ENCODE data around the gene MTF2. TPM values are rescaled to one million over a fixed set of nuclear protein-coding genes. Genes with fewer than 3 reads are reported as not detected.

Gene MTF2
- total and polyA plus RNA-seq, 9 of the 15 experiments (the other 6 are each of a cell fraction or from before 2014, with no cell fraction given), result 29.3 to 124 (median 57.7) TPM

DNA sequence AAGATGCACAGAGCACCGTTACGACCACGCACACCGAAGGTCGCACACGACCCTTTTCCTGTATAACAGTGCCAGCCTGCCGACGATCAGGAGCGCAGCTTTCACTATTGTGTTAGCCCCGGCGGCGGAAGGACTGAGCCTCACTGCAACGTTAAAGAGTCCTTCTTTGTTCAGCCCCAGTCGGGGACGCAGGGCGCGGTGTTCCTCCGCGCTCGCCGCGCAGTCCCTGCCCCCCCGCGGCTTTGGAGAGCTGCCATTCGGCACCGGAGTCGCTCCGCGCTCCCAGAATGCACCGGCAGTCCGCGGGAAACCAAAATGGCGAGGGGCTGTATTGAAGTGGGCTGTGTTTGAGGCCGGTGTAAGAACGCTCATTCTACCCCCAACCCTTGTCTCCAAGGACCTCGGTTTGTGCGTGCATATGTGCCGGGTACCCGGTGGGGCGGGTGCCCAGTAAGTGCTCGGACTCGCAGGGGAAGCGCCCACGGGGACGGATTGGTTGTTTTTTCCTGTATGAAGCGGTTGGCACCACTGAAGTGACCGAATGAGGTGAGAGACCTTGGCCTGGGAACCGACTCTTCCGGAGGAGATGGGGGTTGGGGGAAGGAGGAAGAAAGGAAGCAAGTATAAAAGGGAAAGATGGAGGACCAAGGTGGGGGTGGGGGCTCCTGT, at the start of gene MTF2 (continued):
- 0 out of 2 replicates have a peak, but pooled peaks have one; percentile 51 for TF ChIP-seq ZNF584 (CRISPR knock-in tag; IDR thresholded peaks at IDR 0.05; ENCODE audit: low read depth)
- peak; percentile 61; the same call in 1 of the 2 replicates for TF ChIP-seq ZBED1 (IDR thresholded peaks at IDR 0.05)
- 0 out of 2 replicates have a peak, but pooled peaks have one; percentile 27 for TF ChIP-seq ZKSCAN8 (CRISPR knock-in tag; IDR thresholded peaks at IDR 0.05)
- no peak for TF ChIP-seq TCF7L2 (IDR thresholded peaks at IDR 0.05; ENCODE audit: low read depth, low read length)
- peak; percentile 100 for TF ChIP-seq TAF1 (IDR thresholded peaks at IDR 0.05; ENCODE audit: control insufficient read depth, extremely low read depth, insufficient read depth, low read length, severe bottlenecking)
- peak; percentile 94 for TF ChIP-seq TCF7 (IDR thresholded peaks at IDR 0.05; ENCODE audit: borderline replicate concordance)
- peak; percentile 88 for TF ChIP-seq ZNF12 (CRISPR knock-in tag; IDR thresholded peaks at IDR 0.05)
- TF ChIP-seq, protein P1, sequence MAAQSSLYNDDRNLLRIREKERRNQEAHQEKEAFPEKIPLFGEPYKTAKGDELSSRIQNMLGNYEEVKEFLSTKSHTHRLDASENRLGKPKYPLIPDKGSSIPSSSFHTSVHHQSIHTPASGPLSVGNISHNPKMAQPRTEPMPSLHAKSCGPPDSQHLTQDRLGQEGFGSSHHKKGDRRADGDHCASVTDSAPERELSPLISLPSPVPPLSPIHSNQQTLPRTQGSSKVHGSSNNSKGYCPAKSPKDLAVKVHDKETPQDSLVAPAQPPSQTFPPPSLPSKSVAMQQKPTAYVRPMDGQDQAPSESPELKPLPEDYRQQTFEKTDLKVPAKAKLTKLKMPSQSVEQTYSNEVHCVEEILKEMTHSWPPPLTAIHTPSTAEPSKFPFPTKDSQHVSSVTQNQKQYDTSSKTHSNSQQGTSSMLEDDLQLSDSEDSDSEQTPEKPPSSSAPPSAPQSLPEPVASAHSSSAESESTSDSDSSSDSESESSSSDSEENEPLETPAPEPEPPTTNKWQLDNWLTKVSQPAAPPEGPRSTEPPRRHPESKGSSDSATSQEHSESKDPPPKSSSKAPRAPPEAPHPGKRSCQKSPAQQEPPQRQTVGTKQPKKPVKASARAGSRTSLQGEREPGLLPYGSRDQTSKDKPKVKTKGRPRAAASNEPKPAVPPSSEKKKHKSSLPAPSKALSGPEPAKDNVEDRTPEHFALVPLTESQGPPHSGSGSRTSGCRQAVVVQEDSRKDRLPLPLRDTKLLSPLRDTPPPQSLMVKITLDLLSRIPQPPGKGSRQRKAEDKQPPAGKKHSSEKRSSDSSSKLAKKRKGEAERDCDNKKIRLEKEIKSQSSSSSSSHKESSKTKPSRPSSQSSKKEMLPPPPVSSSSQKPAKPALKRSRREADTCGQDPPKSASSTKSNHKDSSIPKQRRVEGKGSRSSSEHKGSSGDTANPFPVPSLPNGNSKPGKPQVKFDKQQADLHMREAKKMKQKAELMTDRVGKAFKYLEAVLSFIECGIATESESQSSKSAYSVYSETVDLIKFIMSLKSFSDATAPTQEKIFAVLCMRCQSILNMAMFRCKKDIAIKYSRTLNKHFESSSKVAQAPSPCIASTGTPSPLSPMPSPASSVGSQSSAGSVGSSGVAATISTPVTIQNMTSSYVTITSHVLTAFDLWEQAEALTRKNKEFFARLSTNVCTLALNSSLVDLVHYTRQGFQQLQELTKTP (IDR thresholded peaks at IDR 0.05; ENCODE audit: low read depth in 1 of 2, partially characterized antibody in 2 of 2), result peak; percentile 34 to 79
- TF ChIP-seq ZNF76 (CRISPR knock-in tag; IDR thresholded peaks at IDR 0.05; ENCODE audit: borderline replicate concordance), result peak; percentile 94; the same call in 1 of the 2 replicates
- peak; percentile 99 for TF ChIP-seq TAF7 (tag; IDR thresholded peaks at IDR 0.05)
- peak in 1 of 2 experiments; percentile 95; a peak in 2 of 3 replicates for TF ChIP-seq CBX3 (IDR thresholded peaks at IDR 0.05; ENCODE audit: borderline replicate concordance in 1 of 2, low read length in 2 of 2)
- peak; percentile 97 for TF ChIP-seq SP1 (CRISPR knock-in tag; IDR thresholded peaks at IDR 0.05)
- no peak for TF ChIP-seq XRCC4 (IDR thresholded peaks at IDR 0.05; ENCODE audit: extremely low read depth, insufficient read depth, insufficient read length)
- TF ChIP-seq, protein P2, sequence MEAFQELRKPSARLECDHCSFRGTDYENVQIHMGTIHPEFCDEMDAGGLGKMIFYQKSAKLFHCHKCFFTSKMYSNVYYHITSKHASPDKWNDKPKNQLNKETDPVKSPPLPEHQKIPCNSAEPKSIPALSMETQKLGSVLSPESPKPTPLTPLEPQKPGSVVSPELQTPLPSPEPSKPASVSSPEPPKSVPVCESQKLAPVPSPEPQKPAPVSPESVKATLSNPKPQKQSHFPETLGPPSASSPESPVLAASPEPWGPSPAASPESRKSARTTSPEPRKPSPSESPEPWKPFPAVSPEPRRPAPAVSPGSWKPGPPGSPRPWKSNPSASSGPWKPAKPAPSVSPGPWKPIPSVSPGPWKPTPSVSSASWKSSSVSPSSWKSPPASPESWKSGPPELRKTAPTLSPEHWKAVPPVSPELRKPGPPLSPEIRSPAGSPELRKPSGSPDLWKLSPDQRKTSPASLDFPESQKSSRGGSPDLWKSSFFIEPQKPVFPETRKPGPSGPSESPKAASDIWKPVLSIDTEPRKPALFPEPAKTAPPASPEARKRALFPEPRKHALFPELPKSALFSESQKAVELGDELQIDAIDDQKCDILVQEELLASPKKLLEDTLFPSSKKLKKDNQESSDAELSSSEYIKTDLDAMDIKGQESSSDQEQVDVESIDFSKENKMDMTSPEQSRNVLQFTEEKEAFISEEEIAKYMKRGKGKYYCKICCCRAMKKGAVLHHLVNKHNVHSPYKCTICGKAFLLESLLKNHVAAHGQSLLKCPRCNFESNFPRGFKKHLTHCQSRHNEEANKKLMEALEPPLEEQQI (IDR thresholded peaks at IDR 0.05), result peak; percentile 97
- TF ChIP-seq PRMT5 (CRISPR knock-in tag; IDR thresholded peaks at IDR 0.05), result no peak
- peak; percentile 94 for TF ChIP-seq POLR2AphosphoS5 (IDR thresholded peaks at IDR 0.05; ENCODE audit: control insufficient read depth, insufficient read depth, low read depth, low read length)
- TF ChIP-seq, protein P3, sequence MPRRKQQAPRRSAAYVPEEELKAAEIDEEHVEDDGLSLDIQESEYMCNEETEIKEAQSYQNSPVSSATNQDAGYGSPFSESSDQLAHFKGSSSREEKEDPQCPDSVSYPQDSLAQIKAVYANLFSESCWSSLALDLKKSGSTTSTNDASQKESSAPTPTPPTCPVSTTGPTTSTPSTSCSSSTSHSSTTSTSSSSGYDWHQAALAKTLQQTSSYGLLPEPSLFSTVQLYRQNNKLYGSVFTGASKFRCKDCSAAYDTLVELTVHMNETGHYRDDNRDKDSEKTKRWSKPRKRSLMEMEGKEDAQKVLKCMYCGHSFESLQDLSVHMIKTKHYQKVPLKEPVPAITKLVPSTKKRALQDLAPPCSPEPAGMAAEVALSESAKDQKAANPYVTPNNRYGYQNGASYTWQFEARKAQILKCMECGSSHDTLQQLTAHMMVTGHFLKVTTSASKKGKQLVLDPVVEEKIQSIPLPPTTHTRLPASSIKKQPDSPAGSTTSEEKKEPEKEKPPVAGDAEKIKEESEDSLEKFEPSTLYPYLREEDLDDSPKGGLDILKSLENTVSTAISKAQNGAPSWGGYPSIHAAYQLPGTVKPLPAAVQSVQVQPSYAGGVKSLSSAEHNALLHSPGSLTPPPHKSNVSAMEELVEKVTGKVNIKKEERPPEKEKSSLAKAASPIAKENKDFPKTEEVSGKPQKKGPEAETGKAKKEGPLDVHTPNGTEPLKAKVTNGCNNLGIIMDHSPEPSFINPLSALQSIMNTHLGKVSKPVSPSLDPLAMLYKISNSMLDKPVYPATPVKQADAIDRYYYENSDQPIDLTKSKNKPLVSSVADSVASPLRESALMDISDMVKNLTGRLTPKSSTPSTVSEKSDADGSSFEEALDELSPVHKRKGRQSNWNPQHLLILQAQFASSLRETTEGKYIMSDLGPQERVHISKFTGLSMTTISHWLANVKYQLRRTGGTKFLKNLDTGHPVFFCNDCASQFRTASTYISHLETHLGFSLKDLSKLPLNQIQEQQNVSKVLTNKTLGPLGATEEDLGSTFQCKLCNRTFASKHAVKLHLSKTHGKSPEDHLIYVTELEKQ (CRISPR knock-in tag; IDR thresholded peaks at IDR 0.05), result no peak

Data from K562 (cell line).